LNCaP clone FGC (cell line): ENCODE measurements around the gene SELENOH.

ENCODE experiments used
- DNase-seq: peaks from one replicate; pipeline ENCODE4 v3.0.0-alpha.2; 2011; ENCODE audit warnings: low read depth
- H3K4me3 ChIP-seq: 2 replicates; pipeline ENCODE4 v1.5.1; 2011; ENCODE audit warnings: mild to moderate bottlenecking, low read depth, low read length, control low read depth
- TF ChIP-seq, protein P1 (sequence below): IDR thresholded peaks from 2 replicates; pipeline ENCODE4 v1.5.1; 2012; ENCODE audit warnings: mild to moderate bottlenecking; ENCODE audit not compliant: control insufficient read depth, insufficient read depth; ENCODE audit errors: extremely low read depth

The SELENOH gene

DNA sequence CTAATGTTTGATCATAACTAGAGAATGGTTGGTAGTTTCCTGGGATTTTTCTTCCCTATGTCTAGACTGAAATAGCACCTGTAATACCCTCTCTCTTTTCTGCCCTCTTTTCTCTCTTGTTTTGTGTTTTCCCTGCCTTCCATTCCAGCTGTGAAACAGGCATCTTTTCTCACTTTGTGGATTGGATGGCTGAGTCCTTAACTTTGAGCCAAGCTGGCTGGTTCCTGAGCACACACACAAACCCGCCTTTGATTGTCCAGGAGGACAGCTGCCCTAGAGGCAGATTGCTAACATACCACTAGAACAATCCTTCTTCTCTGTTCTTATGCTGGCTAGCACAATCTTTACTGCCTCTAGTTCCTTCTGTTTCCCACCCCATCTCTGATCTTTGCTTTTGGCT, 38.0 kb downstream of the SELENOH start:
- TF ChIP-seq, protein P1, sequence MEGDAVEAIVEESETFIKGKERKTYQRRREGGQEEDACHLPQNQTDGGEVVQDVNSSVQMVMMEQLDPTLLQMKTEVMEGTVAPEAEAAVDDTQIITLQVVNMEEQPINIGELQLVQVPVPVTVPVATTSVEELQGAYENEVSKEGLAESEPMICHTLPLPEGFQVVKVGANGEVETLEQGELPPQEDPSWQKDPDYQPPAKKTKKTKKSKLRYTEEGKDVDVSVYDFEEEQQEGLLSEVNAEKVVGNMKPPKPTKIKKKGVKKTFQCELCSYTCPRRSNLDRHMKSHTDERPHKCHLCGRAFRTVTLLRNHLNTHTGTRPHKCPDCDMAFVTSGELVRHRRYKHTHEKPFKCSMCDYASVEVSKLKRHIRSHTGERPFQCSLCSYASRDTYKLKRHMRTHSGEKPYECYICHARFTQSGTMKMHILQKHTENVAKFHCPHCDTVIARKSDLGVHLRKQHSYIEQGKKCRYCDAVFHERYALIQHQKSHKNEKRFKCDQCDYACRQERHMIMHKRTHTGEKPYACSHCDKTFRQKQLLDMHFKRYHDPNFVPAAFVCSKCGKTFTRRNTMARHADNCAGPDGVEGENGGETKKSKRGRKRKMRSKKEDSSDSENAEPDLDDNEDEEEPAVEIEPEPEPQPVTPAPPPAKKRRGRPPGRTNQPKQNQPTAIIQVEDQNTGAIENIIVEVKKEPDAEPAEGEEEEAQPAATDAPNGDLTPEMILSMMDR: no peak
- no peak for DNase-seq
- H3K4me3 ChIP-seq: no peak overlapping the region

DNA sequence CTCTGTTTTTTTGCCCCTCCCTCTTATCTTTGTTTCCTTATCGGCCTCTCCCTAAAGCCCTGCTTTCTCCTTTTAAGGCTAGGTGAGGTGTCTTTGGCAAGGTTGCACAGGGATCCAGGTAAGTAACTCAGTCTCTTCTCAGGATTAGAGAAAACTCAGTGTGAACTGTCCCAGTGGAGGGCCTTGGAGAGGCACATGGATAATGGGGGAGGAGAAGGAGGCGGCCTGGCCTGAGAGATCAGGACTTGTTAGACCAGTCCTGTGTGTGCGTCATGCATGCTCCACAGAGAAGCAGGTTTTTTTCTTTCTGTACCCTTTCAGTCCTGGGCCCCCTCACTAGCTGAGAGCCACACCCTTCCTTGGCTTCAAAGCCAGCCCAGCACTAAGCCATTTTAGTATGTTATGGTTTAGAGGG, 40.2 kb downstream of the SELENOH start:
- TF ChIP-seq, protein P1: no peak
- peak overlapping the region; percentile 7; the same call in 1 of the 2 replicates for H3K4me3 ChIP-seq
- peak; percentile 91 for DNase-seq

DNA sequence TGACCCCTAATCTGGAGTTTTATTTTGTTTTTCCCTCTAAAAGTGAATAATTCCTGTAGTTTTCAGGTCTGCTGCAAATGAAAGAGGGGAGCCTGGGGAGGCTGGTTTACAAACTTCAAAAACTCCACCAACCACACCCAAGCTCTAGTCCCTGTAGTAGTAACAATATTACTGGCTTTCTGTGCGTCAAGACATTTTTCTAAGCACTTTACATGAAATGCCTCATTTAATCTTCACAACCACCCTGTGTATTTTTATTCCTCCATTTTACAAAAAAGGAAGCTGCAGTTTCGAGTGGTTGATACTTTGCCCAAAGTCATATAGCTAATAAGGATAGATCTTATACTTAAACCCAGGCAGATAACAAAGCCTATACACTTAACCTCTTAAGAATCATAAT, 43.8 kb downstream of the SELENOH start:
- TF ChIP-seq, protein P1: no peak
- no peak for DNase-seq

DNA sequence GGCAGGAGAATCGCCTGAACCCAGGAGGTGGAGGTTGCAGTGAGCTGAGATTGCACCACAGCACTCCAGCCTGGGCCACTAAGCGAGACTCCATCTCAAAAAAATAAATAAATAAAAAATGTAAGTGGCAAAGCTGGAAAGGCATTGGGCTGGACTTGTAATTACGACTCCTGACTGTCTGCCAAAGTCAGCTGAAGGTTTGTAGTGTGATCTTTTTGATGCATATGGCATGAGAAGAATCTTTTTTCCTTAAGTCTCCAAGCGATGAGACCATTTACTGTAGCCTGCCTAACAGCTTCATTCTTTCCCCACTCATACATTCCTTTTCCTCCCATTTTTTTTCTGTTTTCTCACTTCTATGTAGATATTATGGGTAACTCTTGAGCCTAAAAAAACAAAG, 45.1 kb downstream of the SELENOH start:
- peak; percentile 61 for DNase-seq
- no peak overlapping the region for H3K4me3 ChIP-seq
- TF ChIP-seq, protein P1: no peak

More for the DNA sequence above, 43.8 kb downstream of the SELENOH start:
- no peak overlapping the region for H3K4me3 ChIP-seq

DNA sequence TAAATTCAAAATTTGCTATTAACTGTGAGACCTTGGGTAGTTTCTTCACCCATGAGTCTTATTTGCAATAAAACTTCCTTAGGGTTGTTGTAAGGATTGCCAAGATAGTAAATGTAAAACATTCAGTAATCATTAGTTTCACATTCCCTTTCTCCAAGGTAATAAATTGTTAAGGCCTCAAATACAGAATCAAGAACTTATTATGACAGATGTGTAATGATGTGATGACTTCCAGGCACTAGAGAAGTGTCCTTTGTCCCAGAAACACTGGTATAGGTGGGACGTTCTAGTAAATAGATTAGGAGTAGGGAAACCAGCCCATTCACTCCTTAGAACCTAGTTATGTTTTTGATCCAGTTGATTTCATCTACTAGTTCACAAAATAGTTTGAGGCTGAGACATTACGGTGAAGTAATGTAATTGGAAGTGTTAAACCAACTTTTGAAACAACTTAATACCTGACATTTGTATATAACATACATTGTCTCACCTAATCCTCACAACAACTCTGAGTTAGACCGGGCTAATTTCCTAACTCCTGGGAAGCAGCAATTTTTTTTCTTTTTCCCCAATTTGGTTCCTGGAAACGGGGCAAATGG, 45.8 kb downstream of the SELENOH start:
- TF ChIP-seq, protein P1: no peak
- H3K4me3 ChIP-seq: no peak overlapping the region
- no peak for DNase-seq

DNA sequence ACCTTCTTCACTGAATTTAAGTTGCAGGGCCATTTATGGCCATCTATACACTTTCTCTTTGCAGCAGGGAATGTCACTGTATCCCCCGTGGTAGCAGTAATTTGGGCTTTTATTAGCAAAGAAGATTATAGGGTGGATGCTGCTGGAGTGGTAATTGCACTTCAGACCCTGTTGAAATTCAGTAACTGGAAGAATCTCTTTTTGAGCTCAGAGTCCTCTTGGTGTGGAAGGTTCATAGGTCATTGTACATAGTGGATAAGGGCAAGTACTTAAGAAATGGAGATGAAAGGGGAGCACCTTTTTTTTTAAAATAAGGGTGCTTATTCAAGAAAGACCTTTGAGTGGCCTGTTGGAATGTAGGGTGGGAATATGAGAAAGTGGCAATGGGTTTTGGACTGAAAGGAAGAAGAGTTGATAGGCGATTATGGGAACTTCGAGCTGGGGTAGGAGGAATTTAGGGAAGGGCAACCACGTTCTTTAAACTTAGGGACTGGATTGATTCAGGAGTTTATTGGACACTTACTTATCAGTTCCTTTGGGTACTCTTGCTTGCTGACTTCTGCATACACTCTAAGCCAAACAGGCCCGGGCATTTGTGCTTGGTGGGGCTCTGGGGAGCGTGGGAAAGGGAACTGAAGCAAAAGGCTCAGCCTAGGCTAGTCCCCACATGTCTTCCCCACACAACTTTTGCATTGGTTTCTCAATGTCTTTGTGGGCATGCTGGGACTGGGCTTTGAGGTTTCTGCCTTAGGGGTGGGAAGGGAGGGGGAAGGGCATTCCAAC, 46.8 kb downstream of the SELENOH start:
- TF ChIP-seq, protein P1: no peak
- no peak for DNase-seq

More for the DNA sequence above, 46.8 kb downstream of the SELENOH start:
- H3K4me3 ChIP-seq: no peak overlapping the region
